ENCODE data around the gene FGF4. TPM values are rescaled to one million over a fixed set of nuclear protein-coding genes. Genes with fewer than 3 reads are reported as not detected.

Gene FGF4
- total and polyA plus RNA-seq, 12 donors = not detected

GRCh38 chr11:69804769-69805508 is 29.8 kb upstream of the FGF4 start:
- peaks cover 0 to 18% (median 0%) of the 10 kb centered on the region in 7 donors for H3K27me3 ChIP-seq
- peaks cover 0 to 7% (median 0%) of the 10 kb centered on the region in 9 donors for H3K4me1 ChIP-seq
- 65 to 68% methylated on average over 19 of the region's 19 CpGs for WGBS, 2 donors
- H3K4me3 ChIP-seq = no peak overlapping the region
- peaks cover 0 to 1% (median 0%) of the 10 kb centered on the region in 11 donors for H3K9me3 ChIP-seq
- TF ChIP-seq, protein P1, sequence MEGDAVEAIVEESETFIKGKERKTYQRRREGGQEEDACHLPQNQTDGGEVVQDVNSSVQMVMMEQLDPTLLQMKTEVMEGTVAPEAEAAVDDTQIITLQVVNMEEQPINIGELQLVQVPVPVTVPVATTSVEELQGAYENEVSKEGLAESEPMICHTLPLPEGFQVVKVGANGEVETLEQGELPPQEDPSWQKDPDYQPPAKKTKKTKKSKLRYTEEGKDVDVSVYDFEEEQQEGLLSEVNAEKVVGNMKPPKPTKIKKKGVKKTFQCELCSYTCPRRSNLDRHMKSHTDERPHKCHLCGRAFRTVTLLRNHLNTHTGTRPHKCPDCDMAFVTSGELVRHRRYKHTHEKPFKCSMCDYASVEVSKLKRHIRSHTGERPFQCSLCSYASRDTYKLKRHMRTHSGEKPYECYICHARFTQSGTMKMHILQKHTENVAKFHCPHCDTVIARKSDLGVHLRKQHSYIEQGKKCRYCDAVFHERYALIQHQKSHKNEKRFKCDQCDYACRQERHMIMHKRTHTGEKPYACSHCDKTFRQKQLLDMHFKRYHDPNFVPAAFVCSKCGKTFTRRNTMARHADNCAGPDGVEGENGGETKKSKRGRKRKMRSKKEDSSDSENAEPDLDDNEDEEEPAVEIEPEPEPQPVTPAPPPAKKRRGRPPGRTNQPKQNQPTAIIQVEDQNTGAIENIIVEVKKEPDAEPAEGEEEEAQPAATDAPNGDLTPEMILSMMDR (IDR thresholded peaks at IDR 0.05) = no peak
- intact Hi-C loops (cut with DNase I) = loop anchor here in 2 of 10 donors (5.0 to 10.0 kb wide), 2 partner anchors 62 to 90 kb away; no protein-coding TSS in a partner anchor
- H3K27ac ChIP-seq = peak overlapping the region in 1 of 10 donors; percentile 7
- ATAC-seq (peak; percentile 52 to 92 (median 74)), DNase-seq (peak; percentile 13 to 41)
- no peaks in the 10 kb centered on the region for H3K36me3 ChIP-seq

DNA sequence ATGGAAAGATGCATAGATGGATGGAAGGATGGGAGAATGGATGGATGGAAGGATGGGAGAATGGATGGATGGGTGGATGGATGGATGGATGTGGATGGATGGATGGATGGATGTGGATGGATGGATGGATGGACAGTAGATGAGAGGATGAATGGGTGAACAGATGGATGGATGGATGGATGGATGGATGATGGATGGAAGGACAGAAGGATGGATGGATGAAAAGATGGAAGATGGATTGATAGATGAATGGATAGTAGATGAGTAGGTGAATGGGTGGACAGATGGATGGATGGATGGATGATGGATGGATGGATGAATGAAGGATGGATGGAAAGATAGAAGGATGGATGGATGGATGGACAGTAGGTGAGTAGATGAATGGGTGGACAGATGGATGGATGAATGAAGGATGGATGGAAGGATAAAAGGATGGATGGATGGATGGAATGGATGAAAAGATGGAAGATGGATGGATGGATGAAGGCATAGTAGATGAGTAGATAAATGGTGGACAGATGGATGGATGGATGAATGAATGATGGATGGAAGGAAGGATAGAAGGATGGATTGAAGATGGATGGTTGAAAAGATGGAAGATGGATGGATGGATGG is 28.6 kb upstream of the FGF4 start:
- Histone ChIP-seq H3K27me3 (peaks cover 0 to 16% (median 0%) of the 10 kb centered on the region in 7 donors), H3K4me3 (no peak overlapping the region), H3K27ac (no peak overlapping the region), H3K9me3 (peaks cover 0 to 8% (median 0%) of the 10 kb centered on the region in 11 donors), H3K36me3 (no peaks in the 10 kb centered on the region), H3K4me1 (peaks cover 0 to 7% (median 0%) of the 10 kb centered on the region in 9 donors)
- TF ChIP-seq, protein P1 (IDR thresholded peaks at IDR 0.05) = no peak
- ATAC-seq = no peak
- no peak for DNase-seq
- intact Hi-C loops (cut with DNase I) = loop anchor here in 2 of 10 donors (5.0 to 10.0 kb wide), 2 partner anchors 64 to 89 kb away; no protein-coding TSS in a partner anchor

DNA sequence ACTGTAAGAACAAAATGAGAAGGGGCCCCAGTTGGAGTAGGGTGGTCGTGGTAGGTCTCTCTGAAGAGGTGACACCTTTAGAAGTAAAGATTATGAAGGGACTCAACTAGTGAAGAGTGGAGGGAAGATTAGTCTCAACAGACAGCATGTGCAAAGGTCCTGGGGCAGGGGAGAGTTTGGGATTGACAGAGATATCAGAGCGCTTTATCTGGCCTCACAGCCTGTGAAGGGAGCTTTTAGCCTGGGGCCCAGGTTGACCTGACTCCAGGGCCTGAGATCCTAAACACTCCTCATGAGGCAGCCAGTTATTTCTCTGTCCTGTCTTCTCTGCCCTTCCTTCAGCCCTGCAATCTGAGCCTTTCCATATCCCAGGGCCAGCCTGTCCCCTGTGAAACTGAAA is 27.9 kb upstream of the FGF4 start:
- peaks cover 0 to 7% (median 0%) of the 10 kb centered on the region in 9 donors for H3K4me1 ChIP-seq
- H3K9me3 ChIP-seq = peaks cover 0 to 8% (median 0%) of the 10 kb centered on the region in 11 donors
- TF ChIP-seq, protein P1 (IDR thresholded peaks at IDR 0.05) = no peak
- intact Hi-C loops (cut with DNase I) = loop anchor here in 2 of 10 donors (5.0 to 10.0 kb wide), 2 partner anchors 64 to 88 kb away; no protein-coding TSS in a partner anchor
- peaks cover 0 to 11% (median 0%) of the 10 kb centered on the region in 7 donors for H3K27me3 ChIP-seq
- no peak for DNase-seq
- WGBS, 2 donors = 75 to 90% methylated on average over 2 of the region's 2 CpGs
- H3K36me3 ChIP-seq = no peaks in the 10 kb centered on the region
- no peak overlapping the region for H3K4me3 ChIP-seq
- no peak overlapping the region for H3K27ac ChIP-seq
- ATAC-seq = no peak

GRCh38 chr11:69802590-69802989 is 27.4 kb upstream of the FGF4 start:
- H3K4me1 ChIP-seq = peaks cover 0 to 7% (median 0%) of the 10 kb centered on the region in 9 donors
- H3K27me3 ChIP-seq = peaks cover 0 to 13% (median 0%) of the 10 kb centered on the region in 7 donors
- H3K27ac ChIP-seq = no peak overlapping the region
- H3K9me3 ChIP-seq = peaks cover 0 to 8% (median 0%) of the 10 kb centered on the region in 11 donors
- WGBS, 2 donors = 70 to 72% methylated on average over 1 of the region's 1 CpG
- H3K4me3 ChIP-seq = no peak overlapping the region
- ATAC-seq (no peak), DNase-seq (no peak)
- TF ChIP-seq, protein P1 (IDR thresholded peaks at IDR 0.05) = no peak
- intact Hi-C loops (cut with DNase I) = loop anchor here in 2 of 10 donors (5.0 to 10.0 kb wide), 2 partner anchors 65 to 88 kb away; no protein-coding TSS in a partner anchor
- no peaks in the 10 kb centered on the region for H3K36me3 ChIP-seq
